ENCODE data around the gene DCAF5.
"Not testable (repeated sequence)": the region's sequence is repeated elsewhere in the genome, so short reads cannot be mapped to it uniquely, and the experiment has no call there.

DCAF5 gene

GRCh38 chr14:69065934-69066333 is 87.0 kb downstream of the DCAF5 start:
- not testable (repeated sequence) for DNase-seq

GRCh38 chr14:69064596-69064995 is 88.3 kb downstream of the DCAF5 start:
- DNase-seq, result no peak

- no peak for DNase-seq
Observed at GRCh38 chr14:69059658-69060623, 93.0 kb downstream of the DCAF5 start.

- DNase-seq, result no peak
Observed at GRCh38 chr14:69055999-69056788, 96.7 kb downstream of the DCAF5 start.

- DNase-seq, result no peak
Observed at GRCh38 chr14:69055125-69055524, 97.8 kb downstream of the DCAF5 start.

- DNase-seq, result no peak
Observed at GRCh38 chr14:69054030-69054429, 98.9 kb downstream of the DCAF5 start.

GRCh38 chr14:69052181-69052601 is 100.7 kb downstream of the DCAF5 start:
- DNase-seq, result no peak

GRCh38 chr14:69050240-69051184 is 102.4 kb downstream of the DCAF5 start:
- DNase-seq, result no peak

- DNase-seq, result no peak
Observed at GRCh38 chr14:69049675-69050074, 103.2 kb downstream of the DCAF5 start.

- DNase-seq, result no peak
Observed at GRCh38 chr14:69048456-69048855, 104.5 kb downstream of the DCAF5 start.

GRCh38 chr14:69047255-69047654 is 105.7 kb downstream of the DCAF5 start:
- DNase-seq, result no peak

GRCh38 chr14:69046476-69046860 is 106.5 kb downstream of the DCAF5 start:
- no peak for DNase-seq

- DNase-seq, result no peak
Observed at GRCh38 chr14:69045857-69046475, 107.0 kb downstream of the DCAF5 start.

- DNase-seq, result no peak
Observed at GRCh38 chr14:69044965-69045555, 107.9 kb downstream of the DCAF5 start.

GRCh38 chr14:69044296-69044695 is 108.6 kb downstream of the DCAF5 start:
- no peak for DNase-seq

GRCh38 chr14:69043596-69044260 is 109.2 kb downstream of the DCAF5 start:
- no peak for DNase-seq

- DNase-seq, result no peak
Observed at GRCh38 chr14:69042787-69043444, 110.0 kb downstream of the DCAF5 start.

- DNase-seq, result no peak
Observed at GRCh38 chr14:69042299-69042698, 110.6 kb downstream of the DCAF5 start.

GRCh38 chr14:69041783-69042182 is 111.1 kb downstream of the DCAF5 start:
- no peak for DNase-seq

- DNase-seq, result no peak
Observed at GRCh38 chr14:69040353-69040752, 112.6 kb downstream of the DCAF5 start.

GRCh38 chr14:69039288-69039628 is 113.7 kb downstream of the DCAF5 start:
- DNase-seq, result no peak
